SK-N-SH (cell line): ENCODE results near the gene SERPIND1. TPM values are rescaled to one million over a fixed set of nuclear protein-coding genes. Genes with fewer than 3 reads are reported as not detected.

Experiments used
- CTCF ChIA-PET: fragments of 300-600, 350-600 bp; formaldehyde crosslinking; extraction: SDS; loops from one replicate; lab custom pipeline; 2021; lab: Yijun Ruan, JAX
- POLR2A ChIA-PET: fragments of 350-600 bp; sonication (Branson Sonifier 250); formaldehyde crosslinking; extraction: SDS; loops from one replicate; lab custom pipeline; 2020; ENCODE audit warnings: antibody characterized with exemption, inconsistent platforms; lab: Yijun Ruan, JAX
- DNase-seq: peaks from one replicate; pipeline ENCODE4 v3.0.0; 2012
- H2AFZ ChIP-seq: fragments of 200-600 bp; sonication (generic); 2 replicates; pipeline ENCODE4 v1.8.1; 2016; ENCODE audit warnings: antibody characterized with exemption, mild to moderate bottlenecking, low read depth
- H3F3A ChIP-seq: fragments of 200-600 bp; sonication (generic); replicated peaks from 2 replicates; pipeline ENCODE3; 2016; ENCODE audit warnings: antibody characterized with exemption, mild to moderate bottlenecking; ENCODE audit not compliant: insufficient read depth
- H3K27ac ChIP-seq, 2 experiments: fragments of 200-500 bp in 1 of 2; fragments of 200-600 bp in 1 of 2; sonication (Bioruptor generic) in 1 of 2; sonication (generic), shearing (Covaris generic) in 1 of 2; 2 replicates each; pipeline versions ENCODE4 v1.5.1 to v1.6.1; 2014 to 2016; ENCODE audit warnings: low read depth in 2 of 2, inconsistent platforms in 1 of 2, low read length in 1 of 2, mild to moderate bottlenecking in 1 of 2, mixed read lengths in 1 of 2
- H3K27me3 ChIP-seq: fragments of 200-600 bp; sonication (generic), shearing (Covaris generic); 2 replicates; pipeline ENCODE4 v1.6.1; 2016; ENCODE audit warnings: mixed run types; ENCODE audit not compliant: insufficient read depth
- H3K36me3 ChIP-seq, 2 experiments: fragments of 200-500 bp in 1 of 2; fragments of 200-600 bp in 1 of 2; sonication (Bioruptor generic) in 1 of 2; sonication (generic) in 1 of 2; replicated peaks in 1 of 2; 2 replicates each; pipeline versions ENCODE3 to v1.5.1; 2014 to 2016; ENCODE audit warnings: low read length in 1 of 2, mild to moderate bottlenecking in 1 of 2; ENCODE audit not compliant: insufficient read depth in 2 of 2, control insufficient read depth in 1 of 2
- H3K4me1 ChIP-seq, 2 experiments: fragments of 200-500 bp in 1 of 2; fragments of 200-600 bp in 1 of 2; sonication (Bioruptor generic) in 1 of 2; sonication (generic), shearing (Covaris generic) in 1 of 2; 2 replicates each; pipeline versions ENCODE4 v1.5.1 to v1.6.1; 2014 to 2016; ENCODE audit warnings: low read depth in 1 of 2, low read length in 1 of 2, mixed run types in 1 of 2; ENCODE audit not compliant: insufficient read depth in 2 of 2, control insufficient read depth in 1 of 2
- H3K4me2 ChIP-seq: fragments of 200-600 bp; sonication (generic), shearing (Covaris generic); 2 replicates; pipeline ENCODE4 v1.6.1; 2017; ENCODE audit warnings: mixed run types
- H3K4me3 ChIP-seq, 2 experiments: fragments of 200-500 bp in 1 of 2; fragments of 200-600 bp in 1 of 2; sonication (Bioruptor generic) in 1 of 2; sonication (generic), shearing (Covaris generic) in 1 of 2; 2 replicates each; pipeline versions ENCODE4 v1.5.1 to v1.8.1; 2014 to 2016; ENCODE audit warnings: low read depth in 2 of 2, inconsistent platforms in 1 of 2, low read length in 1 of 2, mild to moderate bottlenecking in 1 of 2, mixed read lengths in 1 of 2, moderate library complexity in 1 of 2
- H3K79me2 ChIP-seq: fragments of 200-600 bp; sonication (generic); 2 replicates; pipeline ENCODE4 v1.8.1; 2017; ENCODE audit warnings: mild to moderate bottlenecking; ENCODE audit not compliant: insufficient read depth
- H3K9ac ChIP-seq: fragments of 200-600 bp; sonication (generic); 2 replicates; pipeline ENCODE4 v1.6.1; 2017; ENCODE audit warnings: mixed run types
- H3K9me2 ChIP-seq: fragments of 200-600 bp; sonication (generic); 2 replicates; pipeline ENCODE4 v1.6.1; 2017; ENCODE audit warnings: mixed run types
- H3K9me3 ChIP-seq: fragments of 200-600 bp; sonication (generic); 2 replicates; pipeline ENCODE4 v1.6.1; 2017; ENCODE audit warnings: mixed run types, mild to moderate bottlenecking, moderate library complexity
- H4K20me1 ChIP-seq: fragments of 200-600 bp; sonication (generic); 2 replicates; pipeline ENCODE4 v1.6.1; 2017; ENCODE audit warnings: mild to moderate bottlenecking, mixed run types; ENCODE audit not compliant: insufficient read depth
- EP300 ChIP-seq, 2 experiments: IDR thresholded peaks; 2 replicates each; pipeline versions ENCODE4 v1.4.0 to v1.6.1; 2012; ENCODE audit warnings: borderline replicate concordance in 1 of 2, low read depth in 1 of 2, low read length in 1 of 2
- FOSL2 ChIP-seq: IDR thresholded peaks from 2 replicates; pipeline ENCODE4 v1.4.0; 2012; ENCODE audit warnings: low read depth, mild to moderate bottlenecking, moderate library complexity, borderline replicate concordance
- FOXJ3 ChIP-seq: sonication (generic); formaldehyde crosslinking; IDR thresholded peaks from 2 replicates; pipeline ENCODE4 v1.5.1; 2020; ENCODE audit warnings: mild to moderate bottlenecking, missing genetic modification reagents
- FOXM1 ChIP-seq: IDR thresholded peaks from 2 replicates; pipeline ENCODE4 v1.4.0; 2012; ENCODE audit warnings: low read depth, mild to moderate bottlenecking
- GABPA ChIP-seq: IDR thresholded peaks from 2 replicates; pipeline ENCODE4 v1.4.0; 2012; ENCODE audit warnings: low read depth, mild to moderate bottlenecking
- GATA2 ChIP-seq: sonication (generic); formaldehyde crosslinking; IDR thresholded peaks from 2 replicates; pipeline ENCODE4 v1.5.0; 2020; ENCODE audit warnings: mild to moderate bottlenecking, missing genetic modification reagents
- JUND ChIP-seq: IDR thresholded peaks from 2 replicates; pipeline ENCODE4 v1.4.0; 2012
- MEF2A ChIP-seq: IDR thresholded peaks from 2 replicates; pipeline ENCODE4 v1.4.0; 2012; ENCODE audit warnings: low read depth, borderline replicate concordance
- NRF1 ChIP-seq: IDR thresholded peaks from 2 replicates; pipeline ENCODE4 v1.6.1; 2012; ENCODE audit warnings: low read depth, mild to moderate bottlenecking, low read length
- POLR2AphosphoS5 ChIP-seq: IDR thresholded peaks from 2 replicates; pipeline ENCODE4 v1.6.1; 2012; ENCODE audit warnings: low read depth, low read length
- RAD21 ChIP-seq: IDR thresholded peaks from 2 replicates; pipeline ENCODE4 v1.6.1; 2012; ENCODE audit warnings: mild to moderate bottlenecking, low read length
- RFX5 ChIP-seq: IDR thresholded peaks from 2 replicates; pipeline ENCODE4 v1.6.1; 2012; ENCODE audit warnings: mild to moderate bottlenecking, improper control_type of control experiment, low read length
- RXRA ChIP-seq: IDR thresholded peaks from 2 replicates; pipeline ENCODE4 v1.4.0; 2012; ENCODE audit warnings: low read depth, mild to moderate bottlenecking, borderline replicate concordance
- TAF1 ChIP-seq: IDR thresholded peaks from 2 replicates; pipeline ENCODE4 v1.6.1; 2012; ENCODE audit warnings: low read depth, mild to moderate bottlenecking, low read length, moderate library complexity, borderline replicate concordance
- TCF12 ChIP-seq: IDR thresholded peaks from 2 replicates; pipeline ENCODE4 v1.4.0; 2012
- WGBS: methylation state at CpG from one replicate; pipeline ENCODE4 v1.1.6; 2017; ENCODE audit warnings: low lambda C conversion rate; 5-methylcytosine and 5-hydroxymethylcytosine counted together
- polyA plus RNA-seq, 3 experiments: library from polyadenylated mRNA; depleted of rRNA; stranded (reverse); fragments of >200 nt; gene quantifications; 2 replicates each; pipeline ENCODE4 v1.2.3, GENCODE V29; 2012
- TF ChIP-seq, protein P1 (sequence below): fragments of 200-600 bp; sonication (generic); IDR thresholded peaks from 2 replicates; pipeline ENCODE4 v1.6.1; 2017; ENCODE audit warnings: antibody characterized with exemption, mild to moderate bottlenecking, moderate library complexity
- TF ChIP-seq, protein P2 (sequence below): IDR thresholded peaks from 2 replicates; pipeline ENCODE4 v1.6.1; 2012; ENCODE audit warnings: mild to moderate bottlenecking, low read depth, low read length, moderate library complexity
- TF ChIP-seq, protein P3 (sequence below): IDR thresholded peaks from 2 replicates; pipeline ENCODE4; 2012
- TF ChIP-seq, protein P4 (sequence below): IDR thresholded peaks from 2 replicates; pipeline ENCODE4 v1.4.0; 2012; ENCODE audit warnings: low read depth, borderline replicate concordance

Gene SERPIND1
- polyA plus RNA-seq, 1 of the 3 experiments (the other 2 are of a cell fraction) = not detected

DNA sequence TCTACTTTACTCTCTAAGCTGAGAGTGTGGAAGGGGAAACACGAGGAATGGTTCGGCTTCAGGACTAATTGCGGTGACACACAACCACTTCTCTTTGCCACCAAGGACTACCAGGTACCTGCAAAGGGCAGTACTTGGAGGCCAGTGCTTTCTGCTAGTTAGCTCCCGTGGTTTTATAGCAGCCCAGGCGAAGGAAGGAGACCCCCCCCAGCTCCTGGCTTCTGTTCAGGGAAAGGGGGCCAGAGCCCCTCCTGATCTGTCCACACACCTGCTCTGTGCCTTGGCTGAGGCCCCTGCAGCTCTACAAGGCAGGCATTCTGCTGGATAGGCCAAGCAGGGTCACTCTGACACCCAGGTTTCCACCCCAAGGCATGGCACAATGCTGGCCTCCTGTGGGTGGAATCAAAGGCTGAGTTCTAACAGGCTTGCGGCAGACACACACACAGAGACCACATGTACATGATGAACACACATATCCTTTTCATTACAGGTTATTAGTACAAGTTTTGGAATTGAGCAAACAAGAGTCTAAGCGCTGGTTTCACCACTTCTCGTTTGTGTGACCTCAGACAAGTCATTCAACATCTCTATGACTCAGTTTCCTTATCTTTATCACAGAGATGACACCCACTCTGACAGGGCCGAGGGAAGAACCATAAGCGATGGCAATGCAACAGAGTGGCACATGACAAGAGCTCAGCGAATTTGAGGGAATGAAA lies 7.5 kb downstream of the SERPIND1 start:
- no peak overlapping the region for H3K4me2 ChIP-seq
- no peak overlapping the region for H3K4me3 ChIP-seq
- H3K9me2 ChIP-seq = no peaks in the 10 kb centered on the region
- H3K79me2 ChIP-seq = no peaks in the 10 kb centered on the region
- H3K27ac ChIP-seq = no peak overlapping the region
- 85% methylated on average over 9 of the region's 11 CpGs for WGBS
- H3K9ac ChIP-seq = no peak overlapping the region
- 0 out of 2 replicates have a peak, but pooled peaks cover 5% of the 10 kb centered on the region for H4K20me1 ChIP-seq
- no peaks in the 10 kb centered on the region for H3F3A ChIP-seq
- ChIA-PET CTCF (interaction anchor here (1.3 to 3.9 kb wide), 3 partner anchors 22 to 42 kb away, joined by 3 to 16 read pairs (median 8); no protein-coding TSS in a partner anchor), POLR2A (no interaction called here)
- no peaks in the 10 kb centered on the region for H3K4me1 ChIP-seq
- no peak for DNase-seq
- no peak overlapping the region for H2AFZ ChIP-seq
- TF ChIP-seq FOXM1 = no peak
- TF ChIP-seq, protein P1, sequence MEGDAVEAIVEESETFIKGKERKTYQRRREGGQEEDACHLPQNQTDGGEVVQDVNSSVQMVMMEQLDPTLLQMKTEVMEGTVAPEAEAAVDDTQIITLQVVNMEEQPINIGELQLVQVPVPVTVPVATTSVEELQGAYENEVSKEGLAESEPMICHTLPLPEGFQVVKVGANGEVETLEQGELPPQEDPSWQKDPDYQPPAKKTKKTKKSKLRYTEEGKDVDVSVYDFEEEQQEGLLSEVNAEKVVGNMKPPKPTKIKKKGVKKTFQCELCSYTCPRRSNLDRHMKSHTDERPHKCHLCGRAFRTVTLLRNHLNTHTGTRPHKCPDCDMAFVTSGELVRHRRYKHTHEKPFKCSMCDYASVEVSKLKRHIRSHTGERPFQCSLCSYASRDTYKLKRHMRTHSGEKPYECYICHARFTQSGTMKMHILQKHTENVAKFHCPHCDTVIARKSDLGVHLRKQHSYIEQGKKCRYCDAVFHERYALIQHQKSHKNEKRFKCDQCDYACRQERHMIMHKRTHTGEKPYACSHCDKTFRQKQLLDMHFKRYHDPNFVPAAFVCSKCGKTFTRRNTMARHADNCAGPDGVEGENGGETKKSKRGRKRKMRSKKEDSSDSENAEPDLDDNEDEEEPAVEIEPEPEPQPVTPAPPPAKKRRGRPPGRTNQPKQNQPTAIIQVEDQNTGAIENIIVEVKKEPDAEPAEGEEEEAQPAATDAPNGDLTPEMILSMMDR = no peak
- TF ChIP-seq GABPA = no peak
- TF ChIP-seq NRF1 = no peak
- no peak for TF ChIP-seq POLR2AphosphoS5
- TF ChIP-seq JUND = no peak
- TF ChIP-seq MEF2A = no peak
- no peak for TF ChIP-seq TCF12
- TF ChIP-seq, protein P2, sequence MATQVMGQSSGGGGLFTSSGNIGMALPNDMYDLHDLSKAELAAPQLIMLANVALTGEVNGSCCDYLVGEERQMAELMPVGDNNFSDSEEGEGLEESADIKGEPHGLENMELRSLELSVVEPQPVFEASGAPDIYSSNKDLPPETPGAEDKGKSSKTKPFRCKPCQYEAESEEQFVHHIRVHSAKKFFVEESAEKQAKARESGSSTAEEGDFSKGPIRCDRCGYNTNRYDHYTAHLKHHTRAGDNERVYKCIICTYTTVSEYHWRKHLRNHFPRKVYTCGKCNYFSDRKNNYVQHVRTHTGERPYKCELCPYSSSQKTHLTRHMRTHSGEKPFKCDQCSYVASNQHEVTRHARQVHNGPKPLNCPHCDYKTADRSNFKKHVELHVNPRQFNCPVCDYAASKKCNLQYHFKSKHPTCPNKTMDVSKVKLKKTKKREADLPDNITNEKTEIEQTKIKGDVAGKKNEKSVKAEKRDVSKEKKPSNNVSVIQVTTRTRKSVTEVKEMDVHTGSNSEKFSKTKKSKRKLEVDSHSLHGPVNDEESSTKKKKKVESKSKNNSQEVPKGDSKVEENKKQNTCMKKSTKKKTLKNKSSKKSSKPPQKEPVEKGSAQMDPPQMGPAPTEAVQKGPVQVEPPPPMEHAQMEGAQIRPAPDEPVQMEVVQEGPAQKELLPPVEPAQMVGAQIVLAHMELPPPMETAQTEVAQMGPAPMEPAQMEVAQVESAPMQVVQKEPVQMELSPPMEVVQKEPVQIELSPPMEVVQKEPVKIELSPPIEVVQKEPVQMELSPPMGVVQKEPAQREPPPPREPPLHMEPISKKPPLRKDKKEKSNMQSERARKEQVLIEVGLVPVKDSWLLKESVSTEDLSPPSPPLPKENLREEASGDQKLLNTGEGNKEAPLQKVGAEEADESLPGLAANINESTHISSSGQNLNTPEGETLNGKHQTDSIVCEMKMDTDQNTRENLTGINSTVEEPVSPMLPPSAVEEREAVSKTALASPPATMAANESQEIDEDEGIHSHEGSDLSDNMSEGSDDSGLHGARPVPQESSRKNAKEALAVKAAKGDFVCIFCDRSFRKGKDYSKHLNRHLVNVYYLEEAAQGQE = no peak
- TF ChIP-seq RFX5 = no peak
- no peak for TF ChIP-seq RXRA
- no peak for TF ChIP-seq FOXJ3 (CRISPR knock-in tag)
- TF ChIP-seq GATA2 (CRISPR knock-in tag) = no peak
- no peak for TF ChIP-seq FOSL2
- TF ChIP-seq, protein P3, sequence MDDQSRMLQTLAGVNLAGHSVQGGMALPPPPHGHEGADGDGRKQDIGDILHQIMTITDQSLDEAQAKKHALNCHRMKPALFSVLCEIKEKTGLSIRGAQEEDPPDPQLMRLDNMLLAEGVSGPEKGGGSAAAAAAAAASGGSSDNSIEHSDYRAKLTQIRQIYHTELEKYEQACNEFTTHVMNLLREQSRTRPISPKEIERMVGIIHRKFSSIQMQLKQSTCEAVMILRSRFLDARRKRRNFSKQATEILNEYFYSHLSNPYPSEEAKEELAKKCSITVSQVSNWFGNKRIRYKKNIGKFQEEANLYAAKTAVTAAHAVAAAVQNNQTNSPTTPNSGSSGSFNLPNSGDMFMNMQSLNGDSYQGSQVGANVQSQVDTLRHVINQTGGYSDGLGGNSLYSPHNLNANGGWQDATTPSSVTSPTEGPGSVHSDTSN = no peak
- TF ChIP-seq, protein P4, sequence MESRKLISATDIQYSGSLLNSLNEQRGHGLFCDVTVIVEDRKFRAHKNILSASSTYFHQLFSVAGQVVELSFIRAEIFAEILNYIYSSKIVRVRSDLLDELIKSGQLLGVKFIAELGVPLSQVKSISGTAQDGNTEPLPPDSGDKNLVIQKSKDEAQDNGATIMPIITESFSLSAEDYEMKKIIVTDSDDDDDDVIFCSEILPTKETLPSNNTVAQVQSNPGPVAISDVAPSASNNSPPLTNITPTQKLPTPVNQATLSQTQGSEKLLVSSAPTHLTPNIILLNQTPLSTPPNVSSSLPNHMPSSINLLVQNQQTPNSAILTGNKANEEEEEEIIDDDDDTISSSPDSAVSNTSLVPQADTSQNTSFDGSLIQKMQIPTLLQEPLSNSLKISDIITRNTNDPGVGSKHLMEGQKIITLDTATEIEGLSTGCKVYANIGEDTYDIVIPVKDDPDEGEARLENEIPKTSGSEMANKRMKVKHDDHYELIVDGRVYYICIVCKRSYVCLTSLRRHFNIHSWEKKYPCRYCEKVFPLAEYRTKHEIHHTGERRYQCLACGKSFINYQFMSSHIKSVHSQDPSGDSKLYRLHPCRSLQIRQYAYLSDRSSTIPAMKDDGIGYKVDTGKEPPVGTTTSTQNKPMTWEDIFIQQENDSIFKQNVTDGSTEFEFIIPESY = no peak
- TF ChIP-seq EP300 (IDR thresholded peaks at IDR 0.05; ENCODE audit: borderline replicate concordance in 1 of 2, low read depth in 1 of 2, low read length in 1 of 2) = no peak
- TF ChIP-seq RAD21 = no peak
- no peak for TF ChIP-seq TAF1
- TF ChIP-seq, all 33 proteins: peak for 0
- Histone ChIP-seq H3K27me3 (no peaks in the 10 kb centered on the region), H3K9me3 (no peaks in the 10 kb centered on the region), H3K36me3 (peaks cover 4 to 5% of the 10 kb centered on the region in 2 experiments)
